ENCODE data around the gene PTGDS. TPM values are rescaled to one million over a fixed set of nuclear protein-coding genes. Genes with fewer than 3 reads are reported as not detected.

PTGDS gene
- polyA plus RNA-seq, 1 donor from 2014 or later: 2.0 TPM

GRCh38 chr9:136962701-136963248 is 14.5 kb upstream of the PTGDS start:
- Histone ChIP-seq H2AFZ (ENCODE audit: low read depth, low read length) (no peak overlapping the region), H3K4me2 (ENCODE audit: low read length) (no peak overlapping the region), H3K4me3 (ENCODE audit: low read length) (no peak overlapping the region), H4K20me1 (ENCODE audit: insufficient read depth) (no peaks in the 10 kb centered on the region), H3K36me3 (ENCODE audit: insufficient read depth, low read length) (no peaks in the 10 kb centered on the region), H3K27ac (ENCODE audit: low read length) (no peak overlapping the region), H3K9me2 (ENCODE audit: insufficient read depth, low read length) (no peaks in the 10 kb centered on the region), H3K79me2 (replicated peaks; ENCODE audit: insufficient read depth, low read length) (no peaks in the 10 kb centered on the region), H3K27me3 (ENCODE audit: insufficient read depth, low read depth, low read length) (no peaks in the 10 kb centered on the region), H3F3A (ENCODE audit: insufficient read depth, low read length, poor library complexity, severe bottlenecking) (no peaks in the 10 kb centered on the region), H3K9me3 (ENCODE audit: low read length) (no peaks in the 10 kb centered on the region), H3K9ac (ENCODE audit: low read length) (no peak overlapping the region)
- TF ChIP-seq EP300 (conservative IDR thresholded peaks at IDR 0.05; ENCODE audit: poor library complexity, severe bottlenecking) (no peak), RAD21 (conservative IDR thresholded peaks at IDR 0.05) (no peak), CTCF (IDR thresholded peaks at IDR 0.05; ENCODE audit: poor library complexity, severe bottlenecking) (no peak), MXI1 (conservative IDR thresholded peaks at IDR 0.05; ENCODE audit: poor library complexity, severe bottlenecking) (no peak), POLR2AphosphoS5 (IDR thresholded peaks at IDR 0.05) (no peak), TAF1 (IDR thresholded peaks at IDR 0.05; ENCODE audit: low read depth) (no peak), SMC3 (conservative IDR thresholded peaks at IDR 0.05; ENCODE audit: poor library complexity) (no peak), EZH2 (IDR thresholded peaks at IDR 0.05; ENCODE audit: borderline replicate concordance, insufficient read depth, low read length, poor library complexity, severe bottlenecking) (no peak)
- TF ChIP-seq, protein P1, sequence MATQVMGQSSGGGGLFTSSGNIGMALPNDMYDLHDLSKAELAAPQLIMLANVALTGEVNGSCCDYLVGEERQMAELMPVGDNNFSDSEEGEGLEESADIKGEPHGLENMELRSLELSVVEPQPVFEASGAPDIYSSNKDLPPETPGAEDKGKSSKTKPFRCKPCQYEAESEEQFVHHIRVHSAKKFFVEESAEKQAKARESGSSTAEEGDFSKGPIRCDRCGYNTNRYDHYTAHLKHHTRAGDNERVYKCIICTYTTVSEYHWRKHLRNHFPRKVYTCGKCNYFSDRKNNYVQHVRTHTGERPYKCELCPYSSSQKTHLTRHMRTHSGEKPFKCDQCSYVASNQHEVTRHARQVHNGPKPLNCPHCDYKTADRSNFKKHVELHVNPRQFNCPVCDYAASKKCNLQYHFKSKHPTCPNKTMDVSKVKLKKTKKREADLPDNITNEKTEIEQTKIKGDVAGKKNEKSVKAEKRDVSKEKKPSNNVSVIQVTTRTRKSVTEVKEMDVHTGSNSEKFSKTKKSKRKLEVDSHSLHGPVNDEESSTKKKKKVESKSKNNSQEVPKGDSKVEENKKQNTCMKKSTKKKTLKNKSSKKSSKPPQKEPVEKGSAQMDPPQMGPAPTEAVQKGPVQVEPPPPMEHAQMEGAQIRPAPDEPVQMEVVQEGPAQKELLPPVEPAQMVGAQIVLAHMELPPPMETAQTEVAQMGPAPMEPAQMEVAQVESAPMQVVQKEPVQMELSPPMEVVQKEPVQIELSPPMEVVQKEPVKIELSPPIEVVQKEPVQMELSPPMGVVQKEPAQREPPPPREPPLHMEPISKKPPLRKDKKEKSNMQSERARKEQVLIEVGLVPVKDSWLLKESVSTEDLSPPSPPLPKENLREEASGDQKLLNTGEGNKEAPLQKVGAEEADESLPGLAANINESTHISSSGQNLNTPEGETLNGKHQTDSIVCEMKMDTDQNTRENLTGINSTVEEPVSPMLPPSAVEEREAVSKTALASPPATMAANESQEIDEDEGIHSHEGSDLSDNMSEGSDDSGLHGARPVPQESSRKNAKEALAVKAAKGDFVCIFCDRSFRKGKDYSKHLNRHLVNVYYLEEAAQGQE (IDR thresholded peaks at IDR 0.05; ENCODE audit: borderline replicate concordance): no peak

GRCh38 chr9:136963341-136963740 is 14.0 kb upstream of the PTGDS start:
- no peaks in the 10 kb centered on the region for H3K27me3 ChIP-seq (ENCODE audit: insufficient read depth, low read depth, low read length)
- H2AFZ ChIP-seq (ENCODE audit: low read depth, low read length): no peak overlapping the region
- no peak overlapping the region for H3K4me3 ChIP-seq (ENCODE audit: low read length)
- no peaks in the 10 kb centered on the region for H3K9me3 ChIP-seq (ENCODE audit: low read length)
- no peaks in the 10 kb centered on the region for H3K9me2 ChIP-seq (ENCODE audit: insufficient read depth, low read length)
- TF ChIP-seq, protein P1 (IDR thresholded peaks at IDR 0.05; ENCODE audit: borderline replicate concordance): no peak
- no peak for TF ChIP-seq CTCF (IDR thresholded peaks at IDR 0.05; ENCODE audit: poor library complexity, severe bottlenecking)
- TF ChIP-seq RAD21 (conservative IDR thresholded peaks at IDR 0.05): no peak
- TF ChIP-seq POLR2AphosphoS5 (IDR thresholded peaks at IDR 0.05): no peak
- no peak for TF ChIP-seq MXI1 (conservative IDR thresholded peaks at IDR 0.05; ENCODE audit: poor library complexity, severe bottlenecking)
- no peak for TF ChIP-seq EZH2 (IDR thresholded peaks at IDR 0.05; ENCODE audit: borderline replicate concordance, insufficient read depth, low read length, poor library complexity, severe bottlenecking)
- TF ChIP-seq TAF1 (IDR thresholded peaks at IDR 0.05; ENCODE audit: low read depth): no peak
- no peak for TF ChIP-seq EP300 (conservative IDR thresholded peaks at IDR 0.05; ENCODE audit: poor library complexity, severe bottlenecking)
- TF ChIP-seq SMC3 (conservative IDR thresholded peaks at IDR 0.05; ENCODE audit: poor library complexity): no peak
- H3K36me3 ChIP-seq (ENCODE audit: insufficient read depth, low read length): no peaks in the 10 kb centered on the region
- no peak overlapping the region for H3K4me2 ChIP-seq (ENCODE audit: low read length)
- no peak overlapping the region for H3K9ac ChIP-seq (ENCODE audit: low read length)
- H4K20me1 ChIP-seq (ENCODE audit: insufficient read depth): no peaks in the 10 kb centered on the region
- H3K27ac ChIP-seq (ENCODE audit: low read length): no peak overlapping the region
- no peaks in the 10 kb centered on the region for H3K79me2 ChIP-seq (replicated peaks; ENCODE audit: insufficient read depth, low read length)
- H3F3A ChIP-seq (ENCODE audit: insufficient read depth, low read length, poor library complexity, severe bottlenecking): no peaks in the 10 kb centered on the region

Data from neural cell (in vitro differentiated cells).